H1 (cell line): ENCODE results near the gene OR1L8. TPM values are rescaled to one million over a fixed set of nuclear protein-coding genes. Genes with fewer than 3 reads are reported as not detected.

Experiments used
- CTCF ChIA-PET: fragments of 300-600 bp; sonication (Branson Sonifier 250); formaldehyde crosslinking; loops from one replicate; lab custom pipeline; 2021; ENCODE audit not compliant: partially characterized antibody; lab: Charles Lee
- POLR2A ChIA-PET: fragments of 300-600 bp; sonication (Branson Sonifier 250); formaldehyde crosslinking; loops from one replicate; lab custom pipeline; 2021; ENCODE audit warnings: inconsistent platforms; ENCODE audit not compliant: partially characterized antibody; lab: Charles Lee
- DNase-seq, 2 experiments: peaks; one replicate each; pipeline versions ENCODE4 v3.0.0 to v3.0.0-alpha.2; 2010 to 2022; ENCODE audit warnings: low spot score in 2 of 2, low read depth in 1 of 2, mixed read lengths in 1 of 2
- FAIRE-seq: peaks from 2 replicates; lab custom pipeline; 2011; peaks lifted over from hg19 to GRCh38; lab: Jason Lieb, UNC
- H2AFZ ChIP-seq: 2 replicates; pipeline ENCODE4 v1.8.1; 2012; ENCODE audit warnings: low read length, inconsistent platforms
- H2AK5ac ChIP-seq: 2 replicates; pipeline ENCODE4 v1.6.1; 2013; ENCODE audit warnings: low read depth, low read length
- H2BK120ac ChIP-seq: replicated peaks from 2 replicates; pipeline ENCODE3; 2013; ENCODE audit warnings: low read depth, low read length, inconsistent platforms
- H2BK12ac ChIP-seq: 2 replicates; pipeline ENCODE4 v1.6.1; 2013; ENCODE audit warnings: low read depth, low read length
- H2BK15ac ChIP-seq: 2 replicates; pipeline ENCODE4 v1.6.1; 2013; ENCODE audit warnings: low read length
- H2BK20ac ChIP-seq: 2 replicates; pipeline ENCODE4 v1.6.1; 2013; ENCODE audit warnings: low read length
- H2BK5ac ChIP-seq: 2 replicates; pipeline ENCODE4 v1.6.1; 2013; ENCODE audit warnings: low read depth, low read length
- H3K14ac ChIP-seq: 2 replicates; pipeline ENCODE4 v1.6.1; 2013; ENCODE audit warnings: inconsistent platforms; ENCODE audit not compliant: insufficient read length
- H3K18ac ChIP-seq: 2 replicates; pipeline ENCODE4 v1.6.1; 2013; ENCODE audit warnings: low read length; ENCODE audit errors: extremely low read depth
- H3K23ac ChIP-seq: 2 replicates; pipeline ENCODE4 v1.6.1; 2013; ENCODE audit warnings: inconsistent platforms; ENCODE audit not compliant: insufficient read length
- H3K23me2 ChIP-seq: 2 replicates; pipeline ENCODE4 v1.6.1; 2013; ENCODE audit warnings: low read depth, low read length
- H3K27ac ChIP-seq: 2 replicates; pipeline ENCODE4 v1.6.1; 2011; ENCODE audit warnings: low read depth, low read length, inconsistent platforms
- H3K27me3 ChIP-seq, 4 experiments: replicated peaks in 1 of 4; 1 replicate in 1 of 4; 2 replicates in 3 of 4; pipeline versions ENCODE4 v1.6.1 to v1.8.1; 2011 to 2013; ENCODE audit warnings: low read length in 3 of 4, mild to moderate bottlenecking in 3 of 4, inconsistent platforms in 2 of 4, mixed read lengths in 2 of 4, moderate library complexity in 1 of 4; ENCODE audit not compliant: control insufficient read depth in 3 of 4, insufficient read depth in 3 of 4; ENCODE audit errors: extremely low read depth in 1 of 4
- H3K36me3 ChIP-seq, 4 experiments: 2 replicates each; pipeline versions ENCODE4 v1.6.1 to v1.8.1; 2011 to 2013; ENCODE audit warnings: mild to moderate bottlenecking in 4 of 4, low read length in 3 of 4, moderate library complexity in 2 of 4, control low read depth in 1 of 4, inconsistent platforms in 1 of 4; ENCODE audit not compliant: insufficient read depth in 4 of 4, control insufficient read depth in 2 of 4
- H3K4ac ChIP-seq: replicated peaks from 2 replicates; pipeline ENCODE3; 2013; ENCODE audit warnings: low read length, low read depth, mixed read lengths, inconsistent platforms; ENCODE audit not compliant: insufficient read length
- H3K4me1 ChIP-seq, 4 experiments: replicated peaks in 1 of 4; 1 replicate in 1 of 4; 2 replicates in 3 of 4; pipeline versions ENCODE4 v1.6.1 to v1.8.1; 2011 to 2013; ENCODE audit warnings: low read length in 3 of 4, inconsistent platforms in 2 of 4, mixed read lengths in 1 of 4; ENCODE audit not compliant: insufficient read depth in 4 of 4, control insufficient read depth in 3 of 4
- H3K4me2 ChIP-seq, 2 experiments: 2 replicates each; pipeline versions ENCODE4 v1.6.1 to v1.8.1; 2011 to 2013; ENCODE audit warnings: low read depth in 2 of 2, low read length in 2 of 2, control low read depth in 1 of 2, inconsistent platforms in 1 of 2, mild to moderate bottlenecking in 1 of 2; ENCODE audit not compliant: insufficient read depth in 1 of 2
- H3K4me3 ChIP-seq, 4 experiments: fragments of 200-600, 300-600 bp in 1 of 4; sonication (generic), shearing (Covaris generic), sonication (Bioruptor Twin) in 1 of 4; 2 replicates each; pipeline versions ENCODE4 v1.5.1 to v1.8.1; 2011 to 2016; ENCODE audit warnings: low read length in 4 of 4, low read depth in 3 of 4, control low read depth in 2 of 4, inconsistent platforms in 2 of 4, mild to moderate bottlenecking in 2 of 4, mixed read lengths in 1 of 4, moderate library complexity in 1 of 4; ENCODE audit not compliant: insufficient read depth in 2 of 4; ENCODE audit errors: extremely low read depth in 1 of 4
- H3K56ac ChIP-seq: replicated peaks from 2 replicates; pipeline ENCODE3; 2013; ENCODE audit warnings: low read depth, mild to moderate bottlenecking, mixed read lengths, low read length, inconsistent platforms; ENCODE audit not compliant: insufficient read length
- H3K79me1 ChIP-seq: 2 replicates; pipeline ENCODE4 v1.6.1; 2013; ENCODE audit warnings: low read depth, low read length, control low read depth
- H3K79me2 ChIP-seq, 2 experiments: 2 replicates each; pipeline versions ENCODE4 v1.6.1 to v1.8.1; 2012 to 2013; ENCODE audit warnings: low read length in 2 of 2, mild to moderate bottlenecking in 2 of 2, inconsistent platforms in 1 of 2; ENCODE audit not compliant: insufficient read depth in 2 of 2, control insufficient read depth in 1 of 2
- H3K9ac ChIP-seq, 4 experiments: replicated peaks in 1 of 4; 1 replicate in 1 of 4; 2 replicates in 3 of 4; pipeline versions ENCODE4 v1.6.1 to v1.8.1; 2011 to 2013; ENCODE audit warnings: low read depth in 3 of 4, low read length in 3 of 4, control low read depth in 2 of 4, mild to moderate bottlenecking in 2 of 4, moderate library complexity in 2 of 4, inconsistent platforms in 1 of 4; ENCODE audit errors: extremely low read depth in 1 of 4
- H3K9me3 ChIP-seq, 2 experiments: 2 replicates each; pipeline versions ENCODE4 v1.6.1 to v1.8.1; 2012 to 2013; ENCODE audit warnings: mild to moderate bottlenecking in 2 of 2, moderate library complexity in 2 of 2, control low read depth in 1 of 2, inconsistent platforms in 1 of 2, low read depth in 1 of 2, low read length in 1 of 2, mixed read lengths in 1 of 2; ENCODE audit not compliant: insufficient read depth in 2 of 2
- H4K20me1 ChIP-seq, 2 experiments: replicated peaks in 1 of 2; 2 replicates each; pipeline versions ENCODE3 to v1.8.1; 2011 to 2013; ENCODE audit warnings: inconsistent platforms in 2 of 2, low read length in 2 of 2, mild to moderate bottlenecking in 1 of 2; ENCODE audit not compliant: insufficient read depth in 2 of 2, control insufficient read depth in 1 of 2
- H4K5ac ChIP-seq: 2 replicates; pipeline ENCODE4 v1.6.1; 2013; ENCODE audit warnings: low read length, low read depth, mixed read lengths, inconsistent platforms; ENCODE audit not compliant: insufficient read length
- H4K8ac ChIP-seq: 2 replicates; pipeline ENCODE4 v1.8.0; 2013; ENCODE audit warnings: mild to moderate bottlenecking, moderate library complexity, low read length, inconsistent platforms; ENCODE audit not compliant: insufficient read depth; ENCODE audit errors: extremely low read depth
- H4K91ac ChIP-seq: replicated peaks from 2 replicates; pipeline ENCODE3; 2013; ENCODE audit warnings: low read length, mixed read lengths, inconsistent platforms; ENCODE audit not compliant: insufficient read length
- RBBP5 ChIP-seq: IDR thresholded peaks from 2 replicates; pipeline ENCODE4 v1.7.1; 2012; ENCODE audit warnings: low read depth, mild to moderate bottlenecking, inconsistent platforms, low read length, moderate library complexity, borderline replicate concordance
- RFX5 ChIP-seq: IDR thresholded peaks from 2 replicates; pipeline ENCODE4 v1.6.1; 2011; ENCODE audit warnings: low read depth, low read length, improper control_type of control experiment, borderline replicate concordance
- YY1 ChIP-seq: IDR thresholded peaks from 2 replicates; pipeline ENCODE4 v1.6.1; 2011; ENCODE audit warnings: low read depth, mild to moderate bottlenecking, low read length
- WGBS, 2 experiments: shearing (Covaris generic) in 1 of 2; methylation state at CpG; one replicate each; pipeline versions ENCODE4 v1.1.6 to v1.1.7; 2013 to 2015; ENCODE audit warnings: low lambda C conversion rate in 2 of 2, mixed read lengths in 2 of 2, inconsistent platforms in 1 of 2, low coverage in 1 of 2, missing lambda C conversion rate in 1 of 2; ENCODE audit not compliant: insufficient replicate concordance in 2 of 2, insufficient coverage in 1 of 2, insufficient read length in 1 of 2; ENCODE audit errors: extremely low coverage in 1 of 2, missing lambda C conversion rate in 1 of 2; 5-methylcytosine and 5-hydroxymethylcytosine counted together
- polyA plus RNA-seq, 7 experiments: library from polyadenylated mRNA; depleted of rRNA in 3 of 7; stranded (reverse) in 5 of 7; unstranded in 2 of 7; fragments of >200 nt in 5 of 7; fragments of 200-250 nt in 2 of 7; gene quantifications; 1 replicate in 5 of 7; 2 replicates in 1 of 7; 4 replicates in 1 of 7; pipeline versions ENCODE4 v1.2.1 to v1.2.3, GENCODE V29; 2011 to 2013; ENCODE audit warnings: missing spikeins in 2 of 7, mixed read lengths in 2 of 7
- total RNA-seq: library from RNA; stranded (reverse); fragmentation: NEBNext Ultra II Directional; extraction: Animal tissue kit (Norgen Biotek cat#: 25700); gene quantifications from 2 replicates; pipeline ENCODE4 v1.2.1, GENCODE V29; 2021

The OR1L8 gene
- total and polyA plus RNA-seq, 2 of the 8 experiments (the other 6 are each of a cell fraction or from before 2014, with no cell fraction given), result not detected

- Histone ChIP-seq H3K23me2 (no peaks in the 10 kb centered on the region), H3K4me3 (no peak overlapping the region), H3K4ac (no peak overlapping the region), H4K5ac (no peak overlapping the region), H3K18ac (no peak overlapping the region), H2BK15ac (no peak overlapping the region), H3K23ac (no peak overlapping the region), H4K20me1 (no peaks in the 10 kb centered on the region), H3K9ac (no peak overlapping the region), H3K79me1 (no peaks in the 10 kb centered on the region), H3K56ac (no peak overlapping the region), H2BK120ac (no peak overlapping the region), H2AK5ac (no peak overlapping the region), H3K27me3 (no peaks in the 10 kb centered on the region), H3K9me3 (peaks cover 53 to 59% of the 10 kb centered on the region in 2 experiments), H2BK12ac (no peak overlapping the region), H2AFZ (no peak overlapping the region), H3K79me2 (no peaks in the 10 kb centered on the region), H2BK20ac (no peak overlapping the region), H3K14ac (no peak overlapping the region), H3K4me1 (no peaks in the 10 kb centered on the region), H3K27ac (no peak overlapping the region), H4K8ac (no peak overlapping the region), H4K91ac (no peak overlapping the region), H3K4me2 (no peak overlapping the region), H3K36me3 (no peaks in the 10 kb centered on the region), H2BK5ac (no peak overlapping the region)
- no peak for TF ChIP-seq YY1
- no peak for TF ChIP-seq RFX5
- TF ChIP-seq RBBP5, result no peak
- ChIA-PET POLR2A (no interaction called here), CTCF (no interaction called here)
- WGBS, 2 experiments, result 54% methylated on average over 2 of the region's 2 CpGs; no CpG with 5 or more reads in 1 of the 2 experiments
- FAIRE-seq (no peak), DNase-seq (no peak)
Measured at GRCh38 chr9:122572456-122572855, 10.7 kb downstream of the OR1L8 start.
